HG02588 (cell line): ENCODE data around the gene VAMP8.
"Not testable (repeated sequence)": the region's sequence is repeated elsewhere in the genome, so short reads cannot be mapped to it uniquely, and the experiment has no call there.

Experiments used
- ATAC-seq: cut with Tn5 transposase; IDR thresholded peaks from one replicate; pipeline ENCODE4 v1.9.1; 2021; ENCODE audit warnings: mild to moderate bottlenecking, moderate library complexity; ENCODE audit not compliant: unreplicated experiment

VAMP8 gene

DNA sequence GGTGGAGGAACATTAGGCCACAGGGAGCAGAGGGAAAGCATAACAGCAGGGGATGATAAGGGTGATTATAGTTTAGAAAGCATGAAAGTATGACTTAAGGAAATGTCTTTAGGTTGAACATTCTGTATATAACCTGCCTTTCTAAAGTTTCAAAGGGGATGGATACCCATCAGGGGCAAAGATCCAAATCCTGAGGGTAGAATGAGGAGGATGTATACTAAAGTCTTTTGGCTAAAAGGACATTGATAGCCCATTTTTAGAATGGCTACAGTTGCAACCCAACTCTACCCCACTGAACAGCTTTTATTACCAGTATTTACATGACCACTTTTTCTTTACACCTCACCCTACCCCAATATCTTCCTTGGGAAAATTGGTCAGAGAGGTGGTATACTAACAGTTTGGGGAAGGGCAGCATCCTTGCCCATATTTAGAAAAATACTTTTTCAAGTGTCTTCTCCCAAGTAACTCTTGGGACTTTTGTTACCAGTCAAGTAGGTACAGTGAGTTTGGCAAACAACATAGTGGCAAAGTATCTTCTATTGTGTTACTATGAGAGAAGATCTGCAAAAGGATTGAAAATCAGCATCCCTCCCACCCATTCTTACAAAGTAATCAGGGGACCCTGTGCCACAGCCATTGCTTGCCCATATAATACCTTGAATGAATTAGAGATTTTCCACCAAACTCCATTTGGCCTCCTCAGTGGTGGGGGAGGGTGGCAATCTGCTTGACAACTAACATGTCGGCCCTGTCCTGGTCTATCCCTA lies 30.1 kb upstream of the VAMP8 start:
- ATAC-seq: no peak

- ATAC-seq: no peak
Observed at GRCh38 chr2:85547859-85548607, 29.4 kb upstream of the VAMP8 start.

DNA sequence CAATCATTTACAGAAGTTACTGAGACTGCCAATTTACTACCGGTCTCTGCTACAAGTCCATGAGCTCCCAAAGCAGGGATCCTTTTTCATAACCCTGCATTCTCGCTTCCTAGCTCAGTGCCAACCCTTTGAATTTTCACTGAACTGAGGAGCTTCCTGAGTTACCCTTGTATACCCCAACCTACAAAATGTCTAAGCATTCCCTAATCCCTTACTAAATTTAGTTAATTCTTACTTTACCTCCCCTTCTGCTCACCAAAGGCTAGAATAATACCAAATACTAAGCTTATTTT lies 28.8 kb upstream of the VAMP8 start:
- no peak for ATAC-seq

DNA sequence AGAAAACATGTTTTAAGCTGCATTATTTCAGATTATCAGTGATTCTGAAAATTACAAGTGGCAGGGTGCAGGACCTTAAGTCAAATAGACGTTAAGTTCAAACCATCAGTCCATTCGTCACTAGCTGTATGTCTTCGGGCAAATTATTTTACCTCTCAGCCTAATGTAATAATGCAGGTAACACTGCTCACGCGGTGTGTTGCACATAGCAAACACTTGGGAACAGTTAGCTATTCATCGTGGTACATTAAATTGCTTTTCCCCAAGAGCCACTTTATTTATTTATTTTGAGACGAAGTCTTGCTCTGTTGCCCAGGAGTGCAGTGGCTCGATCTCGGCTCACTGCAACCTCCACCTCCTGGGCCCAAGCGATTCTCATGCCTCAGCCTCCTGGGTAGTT lies 28.3 kb upstream of the VAMP8 start:
- ATAC-seq: no peak

- ATAC-seq: no peak
Observed at GRCh38 chr2:85549826-85550225, 27.6 kb upstream of the VAMP8 start.

- ATAC-seq: no peak
Observed at GRCh38 chr2:85550486-85550885, 26.9 kb upstream of the VAMP8 start.

- peak; percentile 72 for ATAC-seq
Observed at GRCh38 chr2:85551698-85552678, 25.4 kb upstream of the VAMP8 start.

DNA sequence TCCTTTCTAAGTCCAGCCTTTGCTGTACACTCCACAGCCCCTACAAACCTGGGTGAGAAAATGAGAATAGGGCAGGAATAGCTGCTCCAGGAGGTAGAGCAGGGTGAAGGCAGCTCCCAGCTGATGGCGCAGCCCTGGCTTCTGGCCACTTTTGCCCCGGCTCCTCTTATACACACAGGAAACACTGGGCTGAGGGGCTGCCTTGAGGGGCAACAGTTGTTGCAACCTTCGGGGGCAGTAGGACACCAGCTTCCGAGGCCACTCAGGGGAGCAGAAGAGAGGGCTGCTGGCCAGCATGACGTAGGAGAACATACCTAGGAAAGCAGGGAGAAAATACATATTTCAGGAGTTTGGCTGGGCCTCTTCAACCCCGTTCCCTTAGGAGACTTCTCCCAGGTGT lies 24.2 kb upstream of the VAMP8 start:
- no peak for ATAC-seq

DNA sequence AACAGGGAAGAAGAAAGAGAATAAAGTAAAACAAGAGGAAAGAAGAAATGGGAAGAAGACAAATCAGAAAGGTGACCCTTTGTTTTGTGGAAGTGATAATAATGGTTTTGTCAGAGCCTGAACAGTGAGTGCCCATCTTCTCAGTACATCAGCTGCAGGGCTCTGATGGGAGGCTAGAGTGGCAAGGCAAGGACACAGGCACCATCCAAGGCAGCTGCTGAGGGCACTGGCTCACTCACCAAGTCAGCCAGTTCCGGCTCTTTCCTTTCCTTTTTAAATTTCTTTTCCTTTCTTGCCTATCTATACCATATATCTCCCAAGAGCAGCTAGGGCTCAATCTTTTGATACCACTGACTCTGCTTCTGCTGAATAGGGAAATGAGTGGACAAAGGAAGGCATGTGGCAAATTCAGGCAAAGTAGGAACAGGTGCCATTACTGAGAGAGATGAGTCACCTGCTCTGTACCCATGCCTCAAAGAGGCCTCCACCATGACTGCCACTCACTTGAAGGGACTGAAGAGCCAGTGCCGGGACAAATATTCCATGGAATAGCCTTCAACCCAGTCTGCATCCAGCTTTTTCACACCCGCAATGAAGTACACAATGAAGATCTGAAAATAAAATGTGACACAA lies 22.3 kb upstream of the VAMP8 start:
- no peak for ATAC-seq

DNA sequence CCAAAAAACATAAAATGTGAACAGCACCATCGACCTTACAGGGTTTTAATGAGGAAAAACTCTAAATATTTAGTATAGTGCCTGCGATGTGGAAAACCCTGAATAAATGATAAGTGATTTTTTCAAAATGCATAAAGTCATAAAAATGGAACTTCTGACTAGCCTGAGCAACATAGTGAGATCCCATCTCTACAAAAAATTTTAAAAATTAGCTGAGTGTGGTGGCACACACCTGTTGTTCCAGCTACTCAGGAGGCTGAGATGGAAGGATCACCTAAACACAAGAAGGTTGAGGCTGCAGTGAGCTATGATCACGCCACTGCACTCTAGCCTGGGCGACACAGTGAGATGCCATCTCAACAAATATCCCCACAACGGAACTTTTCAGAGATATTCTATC lies 20.3 kb upstream of the VAMP8 start:
- ATAC-seq: no peak

DNA sequence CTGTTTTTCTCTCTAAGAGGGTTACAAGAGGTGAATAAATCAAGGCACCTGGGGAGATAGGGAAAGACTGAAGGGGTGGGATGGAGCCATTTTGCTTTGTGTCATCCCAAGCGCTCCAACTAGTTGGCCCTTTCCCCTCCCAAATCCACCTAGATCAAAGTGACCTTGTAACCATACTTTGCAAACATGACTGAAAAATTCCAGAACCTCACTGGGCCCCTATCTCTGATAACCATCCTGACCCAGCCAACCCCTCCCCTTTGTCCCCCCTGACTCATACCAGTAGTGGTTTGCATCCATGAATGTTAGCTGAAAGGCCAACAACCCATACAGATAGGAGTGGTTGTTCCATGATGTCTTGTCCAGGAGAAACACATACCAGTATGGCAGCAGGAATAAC lies 19.2 kb upstream of the VAMP8 start:
- no peak for ATAC-seq

- ATAC-seq: not testable (repeated sequence)
Observed at GRCh38 chr2:85560403-85560726, 17.0 kb upstream of the VAMP8 start.

DNA sequence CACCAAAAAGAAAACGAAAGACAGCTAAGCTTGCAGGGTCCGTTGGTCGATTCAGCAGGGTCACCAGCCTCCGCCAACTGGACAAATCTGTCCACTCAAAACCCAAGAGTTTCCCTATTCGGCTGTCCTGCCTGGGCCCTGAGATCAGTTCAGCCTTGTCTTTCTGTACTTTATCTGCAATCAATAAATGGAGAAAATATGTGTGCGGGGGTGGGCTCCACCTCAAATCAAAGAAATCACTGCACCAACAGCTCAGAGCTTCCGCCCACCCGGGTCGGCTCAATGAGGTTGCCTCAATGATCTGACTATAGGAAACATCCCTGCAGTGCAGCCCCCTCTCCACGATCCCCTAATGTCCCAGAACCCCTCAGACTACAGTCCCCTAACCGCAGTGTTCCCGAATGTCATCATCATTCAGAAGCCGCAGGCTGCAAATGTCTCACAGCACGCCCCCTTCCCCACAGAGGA lies 16.5 kb upstream of the VAMP8 start:
- ATAC-seq: peak; percentile 22

DNA sequence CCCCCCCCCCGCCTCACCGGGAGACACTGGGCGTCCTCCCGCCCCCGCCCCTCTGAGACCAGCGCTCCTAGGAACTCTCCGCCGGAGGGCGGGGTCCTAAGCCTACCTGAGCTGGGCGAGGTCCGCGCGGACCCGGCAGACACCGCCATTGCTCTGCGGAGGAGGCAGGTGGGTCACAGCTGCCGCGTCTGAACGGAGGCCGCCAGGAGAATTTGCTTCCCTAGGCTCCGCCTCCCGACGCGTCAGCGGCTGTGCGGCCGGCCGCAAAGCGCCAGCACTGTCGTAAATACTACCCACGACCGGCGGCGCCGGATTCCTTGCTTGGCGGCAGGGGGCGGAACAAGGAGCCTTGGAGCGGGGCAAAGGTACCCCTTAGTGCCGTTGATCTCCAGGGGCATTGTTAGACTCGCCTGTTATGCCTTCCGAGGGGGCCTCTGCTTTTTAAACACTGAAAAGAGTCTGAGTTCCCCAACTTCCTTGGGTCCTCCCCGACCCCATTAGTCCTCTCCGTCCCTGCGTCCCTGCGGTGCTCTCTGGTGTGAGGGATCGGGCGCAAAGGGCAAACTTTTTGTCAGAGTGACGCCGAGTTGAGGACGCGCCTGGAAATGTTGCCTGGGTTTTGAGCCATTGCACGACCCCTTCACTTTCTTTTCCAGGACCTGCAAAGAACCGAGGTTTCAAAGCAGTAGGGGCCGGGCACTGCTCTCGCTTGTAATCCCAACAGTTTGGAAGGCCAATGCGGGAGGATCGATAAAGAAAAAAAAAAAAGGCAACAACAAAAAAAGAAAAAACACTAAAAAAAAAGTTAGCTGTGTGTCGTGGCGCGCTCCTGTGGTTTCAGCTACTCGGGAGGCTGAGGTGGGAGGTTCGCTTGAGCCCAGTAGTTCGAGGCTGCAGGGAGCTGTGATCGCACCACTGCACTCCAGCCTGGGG lies 15.8 kb upstream of the VAMP8 start, which contains the start of gene GGCX:
Gene GGCX, minus strand, starts transcription at position 214 of the 933 bp plus-strand sequence. Its CDS starts 65 bp downstream, at position 149.
- peak; percentile 91 for ATAC-seq

DNA sequence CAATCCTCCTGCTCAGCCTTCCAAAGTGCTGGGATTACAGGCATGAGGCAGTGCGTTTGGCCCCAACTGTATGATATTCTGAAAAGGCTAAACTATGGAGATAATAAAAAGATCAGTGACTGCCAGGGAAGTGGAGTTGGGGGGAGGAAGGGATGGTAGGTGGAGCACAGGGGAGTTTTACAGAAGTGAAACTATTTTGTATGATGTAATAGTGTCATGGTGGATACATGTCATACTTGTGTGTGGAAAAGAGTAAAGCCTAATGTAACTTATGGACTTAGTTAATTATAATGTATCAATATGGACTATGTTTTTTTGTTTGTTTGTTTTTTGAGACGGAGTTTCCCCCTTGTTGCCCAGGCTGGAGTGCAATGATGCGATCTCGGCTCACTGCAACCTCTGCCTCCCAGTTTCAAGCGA lies 13.2 kb upstream of the VAMP8 start:
- ATAC-seq: no peak

GRCh38 chr2:85566265-85566664 lies 11.1 kb upstream of the VAMP8 start:
- no peak for ATAC-seq

DNA sequence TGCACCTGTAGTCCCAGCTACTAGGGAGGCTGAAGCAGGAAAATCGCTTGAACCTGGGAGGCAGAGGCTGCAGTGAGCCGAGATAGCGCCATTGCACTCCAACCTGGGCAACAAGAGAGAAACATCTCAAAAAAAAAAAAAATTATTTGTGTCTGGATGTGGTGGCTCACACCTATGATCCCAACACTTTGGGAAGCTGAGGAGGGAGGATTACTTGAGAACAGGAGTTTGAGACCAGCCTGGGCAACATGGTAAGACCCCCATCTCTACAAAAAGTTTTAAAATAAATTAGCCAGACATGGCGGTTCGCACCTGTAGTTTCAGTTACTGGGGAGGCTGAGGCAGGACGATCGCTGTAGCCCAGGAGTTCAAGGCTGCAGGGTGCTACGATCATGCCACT lies 1.6 kb upstream of the VAMP8 start:
- no peak for ATAC-seq

DNA sequence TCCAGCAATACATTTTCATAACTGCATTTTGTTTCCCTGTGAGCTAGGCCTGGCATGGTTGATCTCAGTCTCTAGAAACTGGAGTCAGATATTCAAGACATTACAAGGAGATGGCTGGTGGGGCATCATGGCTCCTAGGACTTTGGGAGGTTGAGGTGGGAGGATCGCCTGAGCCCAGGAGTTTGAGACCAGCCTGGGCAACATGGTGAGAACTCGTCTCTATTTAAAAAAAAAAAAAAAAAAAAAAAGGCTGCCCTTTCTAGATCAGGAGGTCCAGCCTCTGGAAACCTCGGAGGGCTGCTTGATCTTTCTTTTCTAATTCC lies 362 bp upstream of the VAMP8 start:
- no peak for ATAC-seq

GRCh38 chr2:85578243-85579180 lies 1.1 kb downstream of the VAMP8 start:
- peak; percentile 28 for ATAC-seq
